ENCODE data around the gene KRTAP29-1. TPM values are rescaled to one million over a fixed set of nuclear protein-coding genes. Genes with fewer than 3 reads are reported as not detected.

The KRTAP29-1 gene
- total RNA-seq, 1 experiment from 2014 or later, result not detected

DNA sequence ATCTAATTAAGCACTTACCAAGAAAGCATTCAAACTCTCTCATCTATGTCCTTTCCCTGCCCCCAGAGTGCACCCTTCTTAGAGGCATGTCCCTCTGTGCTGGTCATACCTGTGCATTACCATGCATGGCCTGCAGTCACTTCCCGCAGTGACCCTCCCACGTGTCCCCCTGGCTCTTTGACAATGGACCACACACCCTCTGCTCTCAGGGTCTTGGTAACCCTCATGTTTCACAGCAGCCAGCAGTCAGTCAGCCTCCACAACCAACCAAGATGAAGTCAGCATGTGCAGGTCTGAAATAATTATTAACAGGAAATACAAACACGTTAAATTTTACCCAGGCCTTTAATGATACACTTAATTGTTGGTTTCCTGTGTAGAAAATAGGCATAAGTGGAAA is 37.8 kb upstream of the KRTAP29-1 start:
- TF ChIP-seq, protein P1, sequence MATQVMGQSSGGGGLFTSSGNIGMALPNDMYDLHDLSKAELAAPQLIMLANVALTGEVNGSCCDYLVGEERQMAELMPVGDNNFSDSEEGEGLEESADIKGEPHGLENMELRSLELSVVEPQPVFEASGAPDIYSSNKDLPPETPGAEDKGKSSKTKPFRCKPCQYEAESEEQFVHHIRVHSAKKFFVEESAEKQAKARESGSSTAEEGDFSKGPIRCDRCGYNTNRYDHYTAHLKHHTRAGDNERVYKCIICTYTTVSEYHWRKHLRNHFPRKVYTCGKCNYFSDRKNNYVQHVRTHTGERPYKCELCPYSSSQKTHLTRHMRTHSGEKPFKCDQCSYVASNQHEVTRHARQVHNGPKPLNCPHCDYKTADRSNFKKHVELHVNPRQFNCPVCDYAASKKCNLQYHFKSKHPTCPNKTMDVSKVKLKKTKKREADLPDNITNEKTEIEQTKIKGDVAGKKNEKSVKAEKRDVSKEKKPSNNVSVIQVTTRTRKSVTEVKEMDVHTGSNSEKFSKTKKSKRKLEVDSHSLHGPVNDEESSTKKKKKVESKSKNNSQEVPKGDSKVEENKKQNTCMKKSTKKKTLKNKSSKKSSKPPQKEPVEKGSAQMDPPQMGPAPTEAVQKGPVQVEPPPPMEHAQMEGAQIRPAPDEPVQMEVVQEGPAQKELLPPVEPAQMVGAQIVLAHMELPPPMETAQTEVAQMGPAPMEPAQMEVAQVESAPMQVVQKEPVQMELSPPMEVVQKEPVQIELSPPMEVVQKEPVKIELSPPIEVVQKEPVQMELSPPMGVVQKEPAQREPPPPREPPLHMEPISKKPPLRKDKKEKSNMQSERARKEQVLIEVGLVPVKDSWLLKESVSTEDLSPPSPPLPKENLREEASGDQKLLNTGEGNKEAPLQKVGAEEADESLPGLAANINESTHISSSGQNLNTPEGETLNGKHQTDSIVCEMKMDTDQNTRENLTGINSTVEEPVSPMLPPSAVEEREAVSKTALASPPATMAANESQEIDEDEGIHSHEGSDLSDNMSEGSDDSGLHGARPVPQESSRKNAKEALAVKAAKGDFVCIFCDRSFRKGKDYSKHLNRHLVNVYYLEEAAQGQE (IDR thresholded peaks at IDR 0.05; ENCODE audit: insufficient read depth in 1 of 2, low read depth in 2 of 2, low read length in 1 of 2), result no peak
- TF ChIP-seq POLR2AphosphoS5 (IDR thresholded peaks at IDR 0.05; ENCODE audit: low read depth, low read length) (no peak), TCF7L2 (IDR thresholded peaks at IDR 0.05; ENCODE audit: low read depth, low read length) (no peak)
- TF ChIP-seq, protein P2, sequence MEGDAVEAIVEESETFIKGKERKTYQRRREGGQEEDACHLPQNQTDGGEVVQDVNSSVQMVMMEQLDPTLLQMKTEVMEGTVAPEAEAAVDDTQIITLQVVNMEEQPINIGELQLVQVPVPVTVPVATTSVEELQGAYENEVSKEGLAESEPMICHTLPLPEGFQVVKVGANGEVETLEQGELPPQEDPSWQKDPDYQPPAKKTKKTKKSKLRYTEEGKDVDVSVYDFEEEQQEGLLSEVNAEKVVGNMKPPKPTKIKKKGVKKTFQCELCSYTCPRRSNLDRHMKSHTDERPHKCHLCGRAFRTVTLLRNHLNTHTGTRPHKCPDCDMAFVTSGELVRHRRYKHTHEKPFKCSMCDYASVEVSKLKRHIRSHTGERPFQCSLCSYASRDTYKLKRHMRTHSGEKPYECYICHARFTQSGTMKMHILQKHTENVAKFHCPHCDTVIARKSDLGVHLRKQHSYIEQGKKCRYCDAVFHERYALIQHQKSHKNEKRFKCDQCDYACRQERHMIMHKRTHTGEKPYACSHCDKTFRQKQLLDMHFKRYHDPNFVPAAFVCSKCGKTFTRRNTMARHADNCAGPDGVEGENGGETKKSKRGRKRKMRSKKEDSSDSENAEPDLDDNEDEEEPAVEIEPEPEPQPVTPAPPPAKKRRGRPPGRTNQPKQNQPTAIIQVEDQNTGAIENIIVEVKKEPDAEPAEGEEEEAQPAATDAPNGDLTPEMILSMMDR (IDR thresholded peaks at IDR 0.05), result no peak
- no peak for ATAC-seq
- Histone ChIP-seq H3K9me3 (ENCODE audit: control insufficient read depth, insufficient read depth, low read depth, low read length) (no peaks in the 10 kb centered on the region), H3K4me3 (ENCODE audit: low read depth in 2 of 2, low read length in 2 of 2) (no peak overlapping the region), H3K4me1 (ENCODE audit: control insufficient read depth, insufficient read depth, low read length) (no peaks in the 10 kb centered on the region), H3K27me3 (ENCODE audit: control insufficient read depth, insufficient read depth, low read length) (no peaks in the 10 kb centered on the region), H3K36me3 (ENCODE audit: control insufficient read depth, insufficient read depth, low read length) (no peaks in the 10 kb centered on the region), H3K27ac (ENCODE audit: low read length) (no peak overlapping the region)
- no peak for DNase-seq (ENCODE audit: low read depth, low spot score)
- CTCF ChIA-PET, result no interaction called here
- POLR2A ChIA-PET, result no interaction called here
- intact Hi-C loops (cut with micrococcal nuclease; ENCODE audit: unreplicated experiment), result no loop called here
- no TSS peak for BruUV-seq (replicated peaks)
- in situ Hi-C loops (cut with HindIII; ENCODE audit: low pct_unique_long_range_greater_than_20kb, low sequenced_read_pairs), result no loop called here

DNA sequence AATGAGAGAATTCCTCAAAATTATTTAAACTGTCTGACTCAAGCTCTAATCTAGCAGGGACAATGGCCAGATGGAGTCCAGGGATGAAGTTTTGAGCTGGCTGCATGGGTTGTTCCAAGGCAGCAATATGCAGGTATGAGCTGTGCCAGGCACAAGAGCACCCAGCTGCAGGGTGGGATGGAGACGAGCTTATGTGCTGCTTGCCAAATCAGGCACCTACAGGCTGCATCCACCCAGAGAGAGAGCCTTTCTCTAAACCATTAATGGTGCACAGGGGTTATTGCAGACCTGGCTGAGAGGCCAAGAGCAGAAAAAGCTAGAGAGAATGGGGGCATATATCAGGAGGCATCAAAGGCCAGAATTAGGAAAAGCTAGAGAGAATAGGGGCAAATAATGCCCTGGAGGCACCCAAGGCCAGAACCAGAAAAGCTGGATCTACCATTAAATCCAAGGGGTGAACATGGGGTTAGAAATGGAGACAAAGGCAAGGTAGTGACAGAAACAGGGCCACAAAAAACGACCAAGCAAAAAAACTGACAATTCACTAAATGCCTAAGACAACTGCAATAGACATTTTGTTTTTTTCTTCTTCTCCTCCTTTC is 37.0 kb upstream of the KRTAP29-1 start:
- ChIA-PET POLR2A (no interaction called here), CTCF (no interaction called here)
- intact Hi-C loops (cut with micrococcal nuclease; ENCODE audit: unreplicated experiment), result loop anchor here (5.0 kb wide), 1 partner anchor 432 kb away; no protein-coding TSS in a partner anchor
- no peak overlapping the region for H3K4me3 ChIP-seq (ENCODE audit: low read depth in 2 of 2, low read length in 2 of 2)
- TF ChIP-seq, protein P2 (IDR thresholded peaks at IDR 0.05), result no peak
- TF ChIP-seq TCF7L2 (IDR thresholded peaks at IDR 0.05; ENCODE audit: low read depth, low read length) (no peak), SIN3A (IDR thresholded peaks at IDR 0.05; ENCODE audit: borderline replicate concordance, insufficient read depth, low read depth, low read length) (no peak), POLR2AphosphoS5 (IDR thresholded peaks at IDR 0.05; ENCODE audit: low read depth, low read length) (no peak)
- TF ChIP-seq, protein P1 (IDR thresholded peaks at IDR 0.05; ENCODE audit: insufficient read depth in 1 of 2, low read depth in 2 of 2, low read length in 1 of 2), result no peak
- H3K4me1 ChIP-seq (ENCODE audit: control insufficient read depth, insufficient read depth, low read length), result no peaks in the 10 kb centered on the region
- no peaks in the 10 kb centered on the region for H3K9me3 ChIP-seq (ENCODE audit: control insufficient read depth, insufficient read depth, low read depth, low read length)
- no peaks in the 10 kb centered on the region for H3K36me3 ChIP-seq (ENCODE audit: control insufficient read depth, insufficient read depth, low read length)
- ATAC-seq, result no peak
- DNase-seq (ENCODE audit: low read depth, low spot score), result no peak
- no peak overlapping the region for H3K27ac ChIP-seq (ENCODE audit: low read length)
- in situ Hi-C loops (cut with HindIII; ENCODE audit: low pct_unique_long_range_greater_than_20kb, low sequenced_read_pairs), result no loop called here
- H3K27me3 ChIP-seq (ENCODE audit: control insufficient read depth, insufficient read depth, low read length), result no peaks in the 10 kb centered on the region
- no TSS peak for BruUV-seq (replicated peaks)

Data from Panc1 (cell line).